ENCODE measurements around the gene SEL1L.
"Not testable (repeated sequence)": the region's sequence is repeated elsewhere in the genome, so short reads cannot be mapped to it uniquely, and the experiment has no call there.

Gene SEL1L

GRCh38 chr14:81447021-81447764 is 86.5 kb downstream of the SEL1L start:
- no peak for DNase-seq (ENCODE audit: low read depth in 3 of 3)

GRCh38 chr14:81446279-81447007 is 87.2 kb downstream of the SEL1L start:
- no peak for DNase-seq (ENCODE audit: low read depth in 3 of 3)

GRCh38 chr14:81441626-81442134 is 92.0 kb downstream of the SEL1L start:
- no peak for DNase-seq (ENCODE audit: low read depth in 3 of 3)

GRCh38 chr14:81440041-81440440 is 93.6 kb downstream of the SEL1L start:
- no peak for DNase-seq (ENCODE audit: low read depth in 3 of 3)

GRCh38 chr14:81437244-81437643 is 96.4 kb downstream of the SEL1L start:
- DNase-seq (ENCODE audit: low read depth in 3 of 3): no peak

GRCh38 chr14:81436296-81437138 is 97.1 kb downstream of the SEL1L start:
- peak in 2 of 3 experiments; percentile 7 to 50 for DNase-seq (ENCODE audit: low read depth in 3 of 3)

GRCh38 chr14:81435391-81436295 is 98.0 kb downstream of the SEL1L start:
- DNase-seq (ENCODE audit: low read depth in 3 of 3): peak in 1 of 3 experiments; percentile 11

GRCh38 chr14:81435048-81435390 is 98.6 kb downstream of the SEL1L start:
- no peak for DNase-seq (ENCODE audit: low read depth in 3 of 3)

- DNase-seq (ENCODE audit: low read depth in 3 of 3): no peak
Observed at GRCh38 chr14:81434230-81434629, 99.4 kb downstream of the SEL1L start.

- no peak for DNase-seq (ENCODE audit: low read depth in 3 of 3)
Observed at GRCh38 chr14:81433378-81433777, 100.3 kb downstream of the SEL1L start.

GRCh38 chr14:81432219-81432661 is 101.4 kb downstream of the SEL1L start:
- DNase-seq (ENCODE audit: low read depth in 3 of 3): no peak

GRCh38 chr14:81430235-81430634 is 103.4 kb downstream of the SEL1L start:
- no peak for DNase-seq (ENCODE audit: low read depth in 3 of 3)

- DNase-seq (ENCODE audit: low read depth in 3 of 3): not testable (repeated sequence)
Observed at GRCh38 chr14:81429749-81430148, 103.9 kb downstream of the SEL1L start.

GRCh38 chr14:81429028-81429427 is 104.6 kb downstream of the SEL1L start:
- no peak for DNase-seq (ENCODE audit: low read depth in 3 of 3)

- no peak for DNase-seq (ENCODE audit: low read depth in 3 of 3)
Observed at GRCh38 chr14:81427348-81428058, 106.2 kb downstream of the SEL1L start.

GRCh38 chr14:81423504-81423903 is 110.1 kb downstream of the SEL1L start:
- DNase-seq (ENCODE audit: low read depth in 3 of 3): no peak
